ENCODE measurements around the gene B3GNT7.
"Not testable (repeated sequence)": the region's sequence is repeated elsewhere in the genome, so short reads cannot be mapped to it uniquely, and the experiment has no call there.

Gene B3GNT7

GRCh38 chr2:231397011-231397927 lies 1.8 kb downstream of the B3GNT7 start:
- Histone ChIP-seq H3K36me3 (ENCODE audit: insufficient read depth, low read length) (no peaks in the 10 kb centered on the region), H3K27ac (ENCODE audit: low read depth, low read length) (no peak overlapping the region), H3K4me3 (ENCODE audit: low read depth, low read length) (no peak overlapping the region), H2AFZ (ENCODE audit: low read length, unreplicated experiment) (no peak overlapping the region), H3K79me2 (ENCODE audit: control insufficient read depth, insufficient read depth, low read length, unreplicated experiment) (no peaks in the 10 kb centered on the region), H3K27me3 (ENCODE audit: insufficient read depth, low read length) (peaks cover 27% of the 10 kb centered on the region), H3K4me1 (ENCODE audit: control insufficient read depth, insufficient read depth, low read length, unreplicated experiment) (peaks cover 6% of the 10 kb centered on the region)

DNA sequence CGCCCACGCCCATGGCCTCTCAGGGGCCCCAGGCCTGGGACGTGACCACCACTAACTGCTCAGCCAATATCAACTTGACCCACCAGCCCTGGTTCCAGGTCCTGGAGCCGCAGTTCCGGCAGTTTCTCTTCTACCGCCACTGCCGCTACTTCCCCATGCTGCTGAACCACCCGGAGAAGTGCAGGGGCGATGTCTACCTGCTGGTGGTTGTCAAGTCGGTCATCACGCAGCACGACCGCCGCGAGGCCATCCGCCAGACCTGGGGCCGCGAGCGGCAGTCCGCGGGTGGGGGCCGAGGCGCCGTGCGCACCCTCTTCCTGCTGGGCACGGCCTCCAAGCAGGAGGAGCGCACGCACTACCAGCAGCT lies 2.4 kb downstream of the B3GNT7 start:
- no peak overlapping the region for H3K27ac ChIP-seq (ENCODE audit: low read depth, low read length)

GRCh38 chr2:231398585-231398984 lies 3.1 kb downstream of the B3GNT7 start:
- H3K4me1 ChIP-seq (ENCODE audit: control insufficient read depth, insufficient read depth, low read length, unreplicated experiment) = peaks cover 6% of the 10 kb centered on the region
- H3K27me3 ChIP-seq (ENCODE audit: insufficient read depth, low read length) = peaks cover 27% of the 10 kb centered on the region
- H3K4me3 ChIP-seq (ENCODE audit: low read depth, low read length) = no peak overlapping the region
- no peaks in the 10 kb centered on the region for H3K79me2 ChIP-seq (ENCODE audit: control insufficient read depth, insufficient read depth, low read length, unreplicated experiment)
- no peak overlapping the region for H2AFZ ChIP-seq (ENCODE audit: low read length, unreplicated experiment)
- no peak overlapping the region for H3K27ac ChIP-seq (ENCODE audit: low read depth, low read length)
- H3K36me3 ChIP-seq (ENCODE audit: insufficient read depth, low read length) = no peaks in the 10 kb centered on the region

More for the DNA sequence above, 2.4 kb downstream of the B3GNT7 start:
- Histone ChIP-seq H2AFZ (ENCODE audit: low read length, unreplicated experiment) (no peak overlapping the region), H3K79me2 (ENCODE audit: control insufficient read depth, insufficient read depth, low read length, unreplicated experiment) (no peaks in the 10 kb centered on the region), H3K4me3 (ENCODE audit: low read depth, low read length) (no peak overlapping the region), H3K36me3 (ENCODE audit: insufficient read depth, low read length) (no peaks in the 10 kb centered on the region), H3K27me3 (ENCODE audit: insufficient read depth, low read length) (peaks cover 27% of the 10 kb centered on the region), H3K4me1 (ENCODE audit: control insufficient read depth, insufficient read depth, low read length, unreplicated experiment) (peaks cover 6% of the 10 kb centered on the region)

DNA sequence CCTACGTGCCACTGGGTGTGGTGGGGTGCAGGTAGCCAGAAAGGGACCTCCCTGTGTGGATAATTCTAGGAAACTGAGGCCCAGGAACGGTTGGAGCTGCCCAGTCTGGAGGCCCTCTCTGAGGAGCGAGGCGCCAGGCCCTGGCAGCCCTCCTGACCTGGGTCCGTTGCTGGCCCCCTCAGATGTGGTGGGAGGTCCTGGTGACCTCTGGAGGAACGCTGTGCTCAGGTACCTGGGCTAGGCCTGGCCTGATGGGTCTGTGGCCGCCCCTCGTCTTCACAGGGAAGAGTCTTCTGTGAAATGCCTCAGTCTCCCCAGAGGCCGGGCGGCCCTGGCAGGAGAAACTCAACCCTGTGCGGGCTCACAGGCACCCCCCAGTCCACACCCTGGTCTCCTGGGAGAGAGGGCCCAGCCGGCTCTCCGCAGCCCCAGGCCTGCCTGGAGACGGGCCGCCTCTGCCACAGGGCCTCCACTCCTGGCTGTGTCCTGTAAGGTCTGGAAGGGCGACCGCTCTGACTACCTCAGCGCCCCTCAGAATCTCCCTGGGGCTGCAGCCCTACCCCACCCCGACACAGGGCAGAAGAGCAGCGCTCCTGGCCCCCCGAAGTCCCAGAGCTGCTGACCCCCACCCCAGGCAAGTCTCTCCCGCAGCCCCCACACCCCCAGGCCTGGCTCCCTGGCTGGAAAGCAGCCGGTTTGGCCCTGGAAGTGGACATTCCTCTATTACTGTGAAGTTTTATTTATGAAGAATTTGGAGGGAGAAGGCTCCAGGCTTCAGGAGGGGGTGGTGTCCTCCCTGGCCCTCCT lies 3.7 kb downstream of the B3GNT7 start:
- Histone ChIP-seq H3K79me2 (ENCODE audit: control insufficient read depth, insufficient read depth, low read length, unreplicated experiment) (no peaks in the 10 kb centered on the region), H3K27me3 (ENCODE audit: insufficient read depth, low read length) (peaks cover 26% of the 10 kb centered on the region), H3K27ac (ENCODE audit: low read depth, low read length) (no peak overlapping the region), H2AFZ (ENCODE audit: low read length, unreplicated experiment) (no peak overlapping the region), H3K4me3 (ENCODE audit: low read depth, low read length) (no peak overlapping the region), H3K36me3 (ENCODE audit: insufficient read depth, low read length) (no peaks in the 10 kb centered on the region), H3K4me1 (ENCODE audit: control insufficient read depth, insufficient read depth, low read length, unreplicated experiment) (peaks cover 6% of the 10 kb centered on the region)

GRCh38 chr2:231399853-231400680 lies 4.6 kb downstream of the B3GNT7 start:
- H3K4me3 ChIP-seq (ENCODE audit: low read depth, low read length) = no peak overlapping the region
- no peaks in the 10 kb centered on the region for H3K36me3 ChIP-seq (ENCODE audit: insufficient read depth, low read length)
- H3K27ac ChIP-seq (ENCODE audit: low read depth, low read length) = no peak overlapping the region
- peaks cover 18% of the 10 kb centered on the region for H3K27me3 ChIP-seq (ENCODE audit: insufficient read depth, low read length)
- H2AFZ ChIP-seq (ENCODE audit: low read length, unreplicated experiment) = peak overlapping the region; percentile 78
- H3K4me1 ChIP-seq (ENCODE audit: control insufficient read depth, insufficient read depth, low read length, unreplicated experiment) = peaks cover 6% of the 10 kb centered on the region
- H3K79me2 ChIP-seq (ENCODE audit: control insufficient read depth, insufficient read depth, low read length, unreplicated experiment) = no peaks in the 10 kb centered on the region

DNA sequence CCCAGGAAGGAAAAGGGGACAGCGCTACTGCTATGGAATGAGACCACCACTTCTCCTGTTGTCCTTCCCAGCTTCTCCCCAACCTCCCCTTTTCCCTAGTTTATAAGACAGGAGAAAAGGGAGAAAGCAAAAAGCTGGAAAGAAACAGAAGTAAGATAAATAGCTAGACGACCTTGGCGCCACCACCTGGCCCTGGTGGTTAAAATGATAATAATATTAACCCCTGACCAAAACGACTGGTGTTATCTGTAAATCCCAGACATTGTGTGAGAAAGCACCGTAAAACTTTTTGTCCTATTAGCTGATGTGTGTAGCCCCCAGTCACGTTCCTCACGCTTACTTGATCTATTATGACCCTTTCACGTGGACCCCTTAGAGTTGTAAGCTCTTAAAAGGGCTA lies 5.2 kb downstream of the B3GNT7 start:
- Histone ChIP-seq H3K27me3 (ENCODE audit: insufficient read depth, low read length) (peaks cover 14% of the 10 kb centered on the region), H2AFZ (ENCODE audit: low read length, unreplicated experiment) (peak overlapping the region; percentile 78)
- H3K27ac ChIP-seq (ENCODE audit: low read depth, low read length); H3K4me1 ChIP-seq (ENCODE audit: control insufficient read depth, insufficient read depth, low read length, unreplicated experiment); H3K79me2 ChIP-seq (ENCODE audit: control insufficient read depth, insufficient read depth, low read length, unreplicated experiment); H3K4me3 ChIP-seq (ENCODE audit: low read depth, low read length); H3K36me3 ChIP-seq (ENCODE audit: insufficient read depth, low read length): not testable (repeated sequence)

DNA sequence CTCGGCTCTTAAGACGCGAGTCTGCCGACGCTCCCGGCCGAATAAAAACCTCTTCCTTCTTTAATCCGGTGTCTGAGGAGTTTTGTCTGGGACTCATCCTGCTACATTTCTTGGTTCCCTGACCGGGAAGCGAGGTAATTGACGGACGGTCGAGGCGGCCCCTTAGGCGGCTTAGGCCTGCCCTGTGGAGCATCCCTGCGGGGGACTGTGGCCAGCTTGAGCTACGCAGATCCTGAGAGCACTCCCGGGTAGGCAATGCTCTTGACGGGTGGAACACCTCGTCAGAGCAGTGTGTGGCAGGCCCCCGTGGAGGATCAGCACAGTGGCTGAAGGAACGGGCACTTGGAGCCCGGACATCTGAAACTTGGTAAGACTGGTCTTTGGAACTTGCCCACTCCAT lies 5.6 kb downstream of the B3GNT7 start:
- H3K36me3 ChIP-seq (ENCODE audit: insufficient read depth, low read length); H3K27ac ChIP-seq (ENCODE audit: low read depth, low read length); H2AFZ ChIP-seq (ENCODE audit: low read length, unreplicated experiment); H3K4me3 ChIP-seq (ENCODE audit: low read depth, low read length); H3K4me1 ChIP-seq (ENCODE audit: control insufficient read depth, insufficient read depth, low read length, unreplicated experiment); H3K79me2 ChIP-seq (ENCODE audit: control insufficient read depth, insufficient read depth, low read length, unreplicated experiment): not testable (repeated sequence)
- H3K27me3 ChIP-seq (ENCODE audit: insufficient read depth, low read length) = peaks cover 10% of the 10 kb centered on the region

DNA sequence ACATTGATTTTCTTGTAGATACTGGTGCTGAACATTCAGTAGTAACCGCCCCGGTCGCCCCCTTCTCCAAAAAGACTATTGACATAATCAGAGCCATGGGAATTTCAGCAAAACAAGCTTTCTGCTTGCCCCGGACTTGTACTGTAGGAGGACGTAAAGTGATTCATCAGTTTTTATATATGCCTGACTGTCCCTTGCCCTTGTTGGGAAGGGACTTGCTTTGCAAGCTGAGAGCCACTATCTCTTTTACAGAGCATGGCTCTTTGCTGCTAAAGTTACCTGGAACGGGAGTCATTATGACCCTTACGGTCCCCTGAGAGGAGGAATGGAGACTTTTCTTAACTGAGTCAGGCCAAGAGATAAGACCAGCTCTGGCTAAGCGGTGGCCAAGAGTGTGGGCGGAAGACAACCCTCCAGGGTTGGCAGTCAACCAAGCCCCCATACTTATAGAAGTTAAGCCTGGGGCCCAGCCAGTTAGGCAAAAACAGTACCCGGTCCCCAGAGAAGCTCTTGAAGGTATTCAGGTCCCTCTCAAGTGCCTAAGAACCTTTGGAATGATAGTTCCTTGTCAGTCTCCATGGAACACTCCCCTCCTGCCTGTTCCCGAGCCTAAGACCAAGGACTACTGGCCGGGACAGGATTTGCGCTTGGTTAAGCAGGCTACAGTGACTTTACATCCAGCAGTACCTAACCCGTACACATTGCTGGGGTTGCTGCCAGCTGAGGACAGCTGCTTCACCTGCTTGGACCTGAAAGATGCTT lies 8.1 kb downstream of the B3GNT7 start:
- not testable (repeated sequence) for H3K79me2 ChIP-seq (ENCODE audit: control insufficient read depth, insufficient read depth, low read length, unreplicated experiment); H3K27ac ChIP-seq (ENCODE audit: low read depth, low read length); H3K36me3 ChIP-seq (ENCODE audit: insufficient read depth, low read length); H2AFZ ChIP-seq (ENCODE audit: low read length, unreplicated experiment); H3K4me3 ChIP-seq (ENCODE audit: low read depth, low read length); H3K27me3 ChIP-seq (ENCODE audit: insufficient read depth, low read length)
- H3K4me1 ChIP-seq (ENCODE audit: control insufficient read depth, insufficient read depth, low read length, unreplicated experiment) = peaks cover 13% of the 10 kb centered on the region

GRCh38 chr2:231404183-231404578 lies 8.7 kb downstream of the B3GNT7 start:
- H3K4me1 ChIP-seq (ENCODE audit: control insufficient read depth, insufficient read depth, low read length, unreplicated experiment) = peaks cover 13% of the 10 kb centered on the region
- not testable (repeated sequence) for H3K27ac ChIP-seq (ENCODE audit: low read depth, low read length); H3K27me3 ChIP-seq (ENCODE audit: insufficient read depth, low read length); H3K36me3 ChIP-seq (ENCODE audit: insufficient read depth, low read length); H3K4me3 ChIP-seq (ENCODE audit: low read depth, low read length); H2AFZ ChIP-seq (ENCODE audit: low read length, unreplicated experiment); H3K79me2 ChIP-seq (ENCODE audit: control insufficient read depth, insufficient read depth, low read length, unreplicated experiment)

Measured in ACC112 (cell line).